ENCODE measurements around the gene TDRD7.

TDRD7 gene

DNA sequence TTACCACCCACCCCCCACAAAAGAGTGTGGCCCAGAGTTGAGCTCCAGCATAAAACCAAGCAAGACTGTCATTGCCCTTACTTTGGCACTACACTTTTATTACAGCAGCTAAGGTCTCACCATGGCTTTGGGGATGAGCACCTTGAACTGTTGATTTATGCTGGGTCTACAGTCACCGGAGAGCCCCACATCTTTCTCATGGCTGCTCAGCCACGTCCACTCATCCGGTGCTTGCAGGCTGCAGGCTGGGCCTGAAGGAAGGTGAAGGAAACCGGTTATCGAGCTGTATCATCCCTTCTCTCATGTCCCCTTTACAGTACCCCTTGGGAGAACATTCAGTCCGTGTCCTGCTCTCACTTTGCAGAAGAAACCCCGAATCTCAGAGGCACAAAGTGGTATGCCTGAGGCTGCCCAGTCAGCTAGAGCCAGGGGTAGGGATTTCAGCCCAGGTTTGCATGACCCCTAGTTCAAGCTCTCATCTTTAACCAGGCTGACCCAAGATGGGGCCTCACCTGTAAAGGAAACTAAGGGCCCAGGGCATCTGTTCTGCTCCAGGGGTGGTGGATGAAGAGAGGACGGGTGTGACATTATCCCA lies 101.2 kb downstream of the TDRD7 start:
- DNase-seq (ENCODE audit: low read depth): no peak
- TF ChIP-seq, protein P1, sequence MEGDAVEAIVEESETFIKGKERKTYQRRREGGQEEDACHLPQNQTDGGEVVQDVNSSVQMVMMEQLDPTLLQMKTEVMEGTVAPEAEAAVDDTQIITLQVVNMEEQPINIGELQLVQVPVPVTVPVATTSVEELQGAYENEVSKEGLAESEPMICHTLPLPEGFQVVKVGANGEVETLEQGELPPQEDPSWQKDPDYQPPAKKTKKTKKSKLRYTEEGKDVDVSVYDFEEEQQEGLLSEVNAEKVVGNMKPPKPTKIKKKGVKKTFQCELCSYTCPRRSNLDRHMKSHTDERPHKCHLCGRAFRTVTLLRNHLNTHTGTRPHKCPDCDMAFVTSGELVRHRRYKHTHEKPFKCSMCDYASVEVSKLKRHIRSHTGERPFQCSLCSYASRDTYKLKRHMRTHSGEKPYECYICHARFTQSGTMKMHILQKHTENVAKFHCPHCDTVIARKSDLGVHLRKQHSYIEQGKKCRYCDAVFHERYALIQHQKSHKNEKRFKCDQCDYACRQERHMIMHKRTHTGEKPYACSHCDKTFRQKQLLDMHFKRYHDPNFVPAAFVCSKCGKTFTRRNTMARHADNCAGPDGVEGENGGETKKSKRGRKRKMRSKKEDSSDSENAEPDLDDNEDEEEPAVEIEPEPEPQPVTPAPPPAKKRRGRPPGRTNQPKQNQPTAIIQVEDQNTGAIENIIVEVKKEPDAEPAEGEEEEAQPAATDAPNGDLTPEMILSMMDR (conservative IDR thresholded peaks at IDR 0.05; ENCODE audit: low read depth, low read length): no peak
- H3K4me3 ChIP-seq (ENCODE audit: low read depth, low read length): no peak overlapping the region

DNA sequence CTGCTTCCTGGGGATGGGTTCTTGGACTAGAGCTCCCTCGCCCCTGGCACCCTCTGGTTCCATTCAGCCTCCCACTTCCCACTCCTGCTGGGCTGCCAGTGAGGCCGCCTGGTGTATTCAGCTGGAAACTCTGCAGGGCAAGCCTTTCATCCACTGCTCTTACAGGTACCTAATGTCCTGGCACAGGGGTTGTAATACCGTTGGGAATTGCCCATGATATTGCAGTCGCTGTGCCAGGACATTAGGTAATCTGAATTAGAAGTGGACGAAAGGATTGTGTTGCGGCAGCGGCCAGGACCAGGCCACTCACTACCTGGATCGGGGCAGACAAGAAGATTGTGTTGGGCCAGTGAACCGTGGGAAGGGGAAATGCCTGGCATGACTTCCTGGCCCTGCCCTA lies 102.6 kb downstream of the TDRD7 start:
- TF ChIP-seq, protein P1 (conservative IDR thresholded peaks at IDR 0.05; ENCODE audit: low read depth, low read length): no peak
- no peak for DNase-seq (ENCODE audit: low read depth)
- no peak overlapping the region for H3K4me3 ChIP-seq (ENCODE audit: low read depth, low read length)

DNA sequence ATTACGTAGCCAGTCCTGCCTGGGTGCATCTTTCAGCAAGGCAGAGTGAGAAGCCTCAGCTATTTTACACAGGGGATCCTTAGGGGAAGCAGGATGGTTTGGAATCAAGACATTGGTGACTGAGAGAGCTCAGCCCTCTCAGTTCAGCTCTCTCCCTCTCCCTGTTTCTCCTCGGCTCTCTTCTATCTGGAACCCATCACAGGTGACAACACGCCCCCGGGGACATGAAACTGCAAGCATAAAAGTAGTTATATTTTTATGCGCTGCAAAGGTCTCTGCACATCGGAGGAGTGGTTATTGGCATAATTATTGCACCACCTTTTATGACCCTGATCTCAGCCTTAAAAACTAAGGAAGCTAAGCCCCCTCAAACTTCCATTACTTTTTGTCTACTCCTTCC lies 103.8 kb downstream of the TDRD7 start:
- TF ChIP-seq, protein P1 (conservative IDR thresholded peaks at IDR 0.05; ENCODE audit: low read depth, low read length): no peak
- no peak overlapping the region for H3K4me3 ChIP-seq (ENCODE audit: low read depth, low read length)
- DNase-seq (ENCODE audit: low read depth): no peak

DNA sequence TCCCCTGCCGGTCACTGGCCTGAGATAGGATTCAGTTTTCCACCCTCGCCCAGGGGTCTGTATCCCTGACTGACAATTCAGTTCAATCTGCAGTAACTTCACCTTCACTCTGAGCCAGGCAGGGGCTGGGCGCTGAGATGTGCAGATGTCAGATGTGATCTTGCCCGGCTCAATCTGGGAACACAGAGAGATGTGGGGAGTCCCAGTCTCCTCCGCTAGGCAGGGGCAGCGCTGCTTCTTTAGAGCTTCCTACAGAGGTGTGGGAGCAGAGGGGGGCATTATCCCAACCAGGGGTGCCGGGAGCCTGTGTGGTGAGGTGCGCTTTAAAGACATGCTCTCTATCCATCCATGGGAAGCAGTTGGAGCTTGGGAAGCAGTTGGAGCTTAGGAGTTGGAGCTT lies 104.2 kb downstream of the TDRD7 start:
- DNase-seq (ENCODE audit: low read depth): no peak
- TF ChIP-seq, protein P1 (conservative IDR thresholded peaks at IDR 0.05; ENCODE audit: low read depth, low read length): no peak
- H3K4me3 ChIP-seq (ENCODE audit: low read depth, low read length): no peak overlapping the region

DNA sequence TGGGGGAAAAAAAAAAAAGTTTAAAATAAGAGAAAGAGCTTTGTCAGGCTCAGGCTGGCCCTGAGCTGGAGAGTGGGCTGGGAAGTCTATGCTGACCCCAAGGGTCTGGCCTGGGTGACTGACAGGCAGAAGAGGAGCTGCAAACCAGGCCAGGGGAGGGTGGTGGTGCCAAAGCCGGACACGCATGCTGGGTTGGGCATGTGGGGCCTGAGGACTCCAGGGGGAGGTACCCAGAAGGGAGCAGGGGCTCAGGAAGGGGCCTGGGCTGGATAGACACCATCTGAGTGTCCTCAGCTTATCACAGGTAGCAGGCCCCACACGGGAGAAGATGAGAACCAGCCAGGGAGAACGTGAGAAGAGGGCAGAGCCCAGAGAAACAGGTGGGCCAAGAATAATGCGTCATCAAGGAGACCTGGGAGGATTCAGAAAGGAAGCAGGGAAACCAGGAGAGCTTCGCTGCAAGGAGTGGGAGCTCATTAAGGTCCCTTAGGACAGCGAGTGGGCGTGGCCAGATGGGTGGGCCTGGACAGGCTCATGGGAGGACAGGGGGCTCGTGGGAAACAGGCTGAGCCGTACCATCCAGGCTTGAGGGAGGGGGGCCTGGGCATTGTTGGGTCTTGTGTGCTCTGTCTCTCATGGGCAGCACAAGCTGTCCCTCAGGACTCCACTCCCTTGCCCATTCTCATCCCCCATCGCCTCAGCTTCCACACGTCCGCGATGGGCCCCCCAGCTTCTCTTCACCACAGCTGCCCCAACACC lies 105.6 kb downstream of the TDRD7 start:
- no peak overlapping the region for H3K4me3 ChIP-seq (ENCODE audit: low read depth, low read length)
- TF ChIP-seq, protein P1 (conservative IDR thresholded peaks at IDR 0.05; ENCODE audit: low read depth, low read length): no peak

DNA sequence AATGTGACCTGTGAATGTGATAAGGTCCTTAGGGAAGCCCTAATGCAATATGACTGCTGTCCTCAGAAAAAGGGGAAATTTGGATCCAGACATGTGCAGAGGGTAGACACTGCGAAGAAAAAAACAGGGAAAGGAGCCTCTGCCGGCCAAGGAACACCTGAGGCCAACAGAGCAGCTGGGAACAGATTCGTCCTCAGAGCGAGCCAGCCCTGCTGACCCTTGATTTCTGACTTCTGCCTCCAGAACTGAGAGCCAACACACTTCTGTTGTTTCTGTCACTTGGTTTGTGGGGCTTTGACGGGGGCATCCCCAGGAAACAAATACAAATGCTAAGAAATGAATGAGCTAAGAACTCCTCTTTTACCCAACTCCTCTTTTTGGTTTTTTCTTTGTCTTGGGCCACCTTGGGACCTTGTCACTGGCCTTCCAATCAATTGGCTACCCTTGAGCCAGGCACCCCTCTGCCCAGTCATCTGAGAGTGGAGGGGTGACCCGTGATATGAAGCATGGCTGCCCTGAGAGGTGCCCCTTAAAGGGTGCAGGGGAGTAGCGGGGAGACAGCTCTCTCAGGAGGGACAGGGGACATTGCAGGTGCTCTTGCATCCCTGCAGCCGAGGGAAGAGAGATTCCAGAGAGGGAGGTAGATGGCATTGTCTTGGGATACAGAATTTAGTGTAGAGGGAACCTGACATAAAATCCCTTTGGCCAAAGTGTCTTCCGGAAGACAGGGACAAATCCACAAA lies 106.4 kb downstream of the TDRD7 start:
- DNase-seq (ENCODE audit: low read depth): no peak

More for the DNA sequence above, 105.6 kb downstream of the TDRD7 start:
- DNase-seq (ENCODE audit: low read depth): no peak

More for the DNA sequence above, 106.4 kb downstream of the TDRD7 start:
- H3K4me3 ChIP-seq (ENCODE audit: low read depth, low read length): no peak overlapping the region
- TF ChIP-seq, protein P1 (conservative IDR thresholded peaks at IDR 0.05; ENCODE audit: low read depth, low read length): no peak

Measured in choroid plexus epithelial cell (primary cell).